Loucy (cell line): ENCODE results near the gene MAP1LC3A.

Experiments
- H2AFZ ChIP-seq: fragments of 200-600 bp; sonication (generic); 2 replicates; pipeline ENCODE4 v1.6.0; 2016; ENCODE audit warnings: antibody characterized with exemption, mild to moderate bottlenecking, low read length, moderate library complexity
- H3F3A ChIP-seq: fragments of 200-600 bp; 2 replicates; pipeline ENCODE4 v1.6.0; 2016; ENCODE audit warnings: antibody characterized with exemption, low read depth, mild to moderate bottlenecking
- H3K27me3 ChIP-seq: fragments of 200-600 bp; sonication (generic); 2 replicates; pipeline ENCODE4 v1.6.1; 2014; ENCODE audit warnings: low read length, mild to moderate bottlenecking; ENCODE audit not compliant: insufficient read depth, poor library complexity, severe bottlenecking
- H3K36me3 ChIP-seq: fragments of 200-600 bp; sonication (generic); 2 replicates; pipeline ENCODE4 v1.6.1; 2016; ENCODE audit warnings: low read length; ENCODE audit not compliant: insufficient read depth
- H3K4me1 ChIP-seq: fragments of 200-600 bp; sonication (generic); 2 replicates; pipeline ENCODE4 v1.5.1; 2014; ENCODE audit warnings: low read length, mild to moderate bottlenecking; ENCODE audit not compliant: insufficient read depth, poor library complexity, severe bottlenecking
- H3K4me2 ChIP-seq: fragments of 200-600 bp; sonication (generic); 2 replicates; pipeline ENCODE4 v1.6.0; 2014; ENCODE audit warnings: antibody characterized with exemption, low read length, low read depth, mild to moderate bottlenecking; ENCODE audit not compliant: poor library complexity, severe bottlenecking
- H3K4me3 ChIP-seq: fragments of 200-600 bp; sonication (generic); 2 replicates; pipeline ENCODE4 v1.5.1; 2014; ENCODE audit warnings: low read length, mild to moderate bottlenecking, mixed read lengths; ENCODE audit not compliant: poor library complexity, severe bottlenecking
- H3K79me2 ChIP-seq: fragments of 200-600 bp; sonication (generic); 2 replicates; pipeline ENCODE4 v1.6.1; 2014; ENCODE audit warnings: low read length; ENCODE audit not compliant: insufficient read depth
- H3K9ac ChIP-seq: fragments of 200-600 bp; sonication (generic); 2 replicates; pipeline ENCODE4 v1.6.0; 2014; ENCODE audit warnings: mild to moderate bottlenecking, low read depth, low read length, moderate library complexity; ENCODE audit not compliant: poor library complexity, severe bottlenecking
- H3K9me2 ChIP-seq: fragments of 200-600 bp; sonication (generic); replicated peaks from 2 replicates; pipeline ENCODE4 v1.6.1; 2016; ENCODE audit warnings: low read depth, low read length, mixed read lengths
- H3K9me3 ChIP-seq: fragments of 200-600 bp; sonication (generic); 2 replicates; pipeline ENCODE4 v1.6.1; 2014; ENCODE audit warnings: mild to moderate bottlenecking, antibody characterized with exemption, low read length, low read depth; ENCODE audit not compliant: insufficient read depth
- H4K20me1 ChIP-seq: fragments of 200-600 bp; sonication (generic); 2 replicates; pipeline ENCODE4 v1.6.0; 2014; ENCODE audit warnings: antibody characterized with exemption, low read length, mild to moderate bottlenecking; ENCODE audit not compliant: insufficient read depth, poor library complexity, severe bottlenecking
- CTCF ChIP-seq: fragments of 200-600 bp; sonication (generic); conservative IDR thresholded peaks from 2 replicates; pipeline ENCODE4 v1.5.1; 2014; ENCODE audit warnings: mild to moderate bottlenecking, antibody characterized with exemption, low read length
- EZH2phosphoT487 ChIP-seq: fragments of 200-600 bp; IDR thresholded peaks from 2 replicates; pipeline ENCODE4 v1.6.1; 2018; ENCODE audit warnings: antibody characterized with exemption, mild to moderate bottlenecking, moderate library complexity, borderline replicate concordance

Gene MAP1LC3A

GRCh38 chr20:34557936-34558319 lies 590 bp upstream of the MAP1LC3A start:
- no peak overlapping the region for H3K4me2 ChIP-seq
- H3K4me3 ChIP-seq: no peak overlapping the region
- H3K9ac ChIP-seq: no peak overlapping the region
- H2AFZ ChIP-seq: no peak overlapping the region
- TF ChIP-seq EZH2phosphoT487 (no peak), CTCF (no peak)
- H4K20me1 ChIP-seq: no peaks in the 10 kb centered on the region
- no peaks in the 10 kb centered on the region for H3K79me2 ChIP-seq
- H3K4me1 ChIP-seq: no peaks in the 10 kb centered on the region
- H3K36me3 ChIP-seq: peaks cover 7% of the 10 kb centered on the region; the same call in 1 of the 2 replicates
- no peaks in the 10 kb centered on the region for H3K9me3 ChIP-seq
- no peaks in the 10 kb centered on the region for H3K9me2 ChIP-seq
- no peaks in the 10 kb centered on the region for H3K27me3 ChIP-seq
- no peaks in the 10 kb centered on the region for H3F3A ChIP-seq

GRCh38 chr20:34559311-34560140 lies 1.0 kb downstream of the MAP1LC3A start:
- Histone ChIP-seq H3K4me2 (no peak overlapping the region), H2AFZ (no peak overlapping the region)

GRCh38 chr20:34560141-34560523 lies 1.6 kb downstream of the MAP1LC3A start:
- Histone ChIP-seq H3K9me2 (no peaks in the 10 kb centered on the region), H3K4me3 (no peak overlapping the region), H3K9me3 (no peaks in the 10 kb centered on the region), H3K9ac (no peak overlapping the region), H2AFZ (no peak overlapping the region), H3K79me2 (no peaks in the 10 kb centered on the region), H3K27me3 (no peaks in the 10 kb centered on the region), H3K36me3 (peaks cover 7% of the 10 kb centered on the region; the same call in 1 of the 2 replicates), H3K4me2 (no peak overlapping the region), H3F3A (no peaks in the 10 kb centered on the region), H4K20me1 (no peaks in the 10 kb centered on the region), H3K4me1 (no peaks in the 10 kb centered on the region)
- TF ChIP-seq CTCF (no peak), EZH2phosphoT487 (no peak)

More at GRCh38 chr20:34559311-34560140, 1.0 kb downstream of the MAP1LC3A start:
- Histone ChIP-seq H3K36me3 (peaks cover 7% of the 10 kb centered on the region; the same call in 1 of the 2 replicates), H3K4me1 (no peaks in the 10 kb centered on the region), H3K79me2 (no peaks in the 10 kb centered on the region), H3K9ac (no peak overlapping the region), H4K20me1 (no peaks in the 10 kb centered on the region), H3F3A (no peaks in the 10 kb centered on the region), H3K4me3 (no peak overlapping the region), H3K9me3 (no peaks in the 10 kb centered on the region), H3K27me3 (no peaks in the 10 kb centered on the region), H3K9me2 (no peaks in the 10 kb centered on the region)
- TF ChIP-seq CTCF: no peak
- TF ChIP-seq EZH2phosphoT487: no peak
